ENCODE measurements around the gene TCF12.

TCF12 gene

GRCh38 chr15:56918046-56918938 is at the start of gene TCF12:
TSS of gene TCF12 (plus strand) at chr15:56918644. CDS start at chr15:56919914, 1,270 bp downstream.
- peak; percentile 89 to 91 for DNase-seq

GRCh38 chr15:56869573-56869972 is 48.9 kb upstream of the TCF12 start:
- DNase-seq: peak in 1 of 2 experiments; percentile 12

GRCh38 chr15:56871185-56871584 is 47.3 kb upstream of the TCF12 start:
- DNase-seq: no peak

- DNase-seq: no peak
Observed at GRCh38 chr15:56871867-56872266, 46.6 kb upstream of the TCF12 start.

- DNase-seq: no peak
Observed at GRCh38 chr15:56877255-56877970, 41.0 kb upstream of the TCF12 start.

- no peak for DNase-seq
Observed at GRCh38 chr15:56879502-56879901, 38.9 kb upstream of the TCF12 start.

GRCh38 chr15:56883088-56883487 is 35.4 kb upstream of the TCF12 start:
- no peak for DNase-seq

GRCh38 chr15:56886363-56886931 is 32.0 kb upstream of the TCF12 start:
- DNase-seq: no peak

- peak; percentile 89 to 96 for DNase-seq
Observed at GRCh38 chr15:56886932-56887781, 31.3 kb upstream of the TCF12 start.

- no peak for DNase-seq
Observed at GRCh38 chr15:56887782-56888438, 30.5 kb upstream of the TCF12 start.

- no peak for DNase-seq
Observed at GRCh38 chr15:56890038-56890437, 28.4 kb upstream of the TCF12 start.

- DNase-seq: no peak
Observed at GRCh38 chr15:56891852-56892440, 26.5 kb upstream of the TCF12 start.

- DNase-seq: no peak
Observed at GRCh38 chr15:56892659-56893363, 25.6 kb upstream of the TCF12 start.

GRCh38 chr15:56893364-56893678 is 25.1 kb upstream of the TCF12 start:
- DNase-seq: no peak

- no peak for DNase-seq
Observed at GRCh38 chr15:56894601-56895000, 23.8 kb upstream of the TCF12 start.

- DNase-seq: no peak
Observed at GRCh38 chr15:56901931-56902330, 16.5 kb upstream of the TCF12 start.

- DNase-seq: no peak
Observed at GRCh38 chr15:56906766-56907165, 11.7 kb upstream of the TCF12 start.

- no peak for DNase-seq
Observed at GRCh38 chr15:56910801-56911200, 7.6 kb upstream of the TCF12 start.

GRCh38 chr15:56913241-56913640 is 5.2 kb upstream of the TCF12 start:
- no peak for DNase-seq

- no peak for DNase-seq
Observed at GRCh38 chr15:56913670-56914069, 4.8 kb upstream of the TCF12 start.

GRCh38 chr15:56915888-56916287 is 2.6 kb upstream of the TCF12 start:
- no peak for DNase-seq

Measured in SHP77 (cell line).